ENCODE results near the gene MLXIPL.

Gene MLXIPL

GRCh38 chr7:73638911-73639310 lies 14.6 kb upstream of the MLXIPL start:
- Histone ChIP-seq H3K4me1 (no peaks in the 10 kb centered on the region), H3K9me3 (no peaks in the 10 kb centered on the region), H3K27me3 (peaks cover 36% of the 10 kb centered on the region), H3K4me3 (ENCODE audit: low read depth, low read length) (no peak overlapping the region), H3K36me3 (no peaks in the 10 kb centered on the region)
- DNase-seq, result no peak
- TF ChIP-seq CTCF (IDR thresholded peaks at IDR 0.05; ENCODE audit: low read depth, low read length), result no peak

- no peak for TF ChIP-seq CTCF (IDR thresholded peaks at IDR 0.05; ENCODE audit: low read depth, low read length)
- no peaks in the 10 kb centered on the region for H3K36me3 ChIP-seq
- H3K27me3 ChIP-seq, result peaks cover 22% of the 10 kb centered on the region
- no peak overlapping the region for H3K4me3 ChIP-seq (ENCODE audit: low read depth, low read length)
- no peaks in the 10 kb centered on the region for H3K9me3 ChIP-seq
- DNase-seq, result no peak
- no peaks in the 10 kb centered on the region for H3K4me1 ChIP-seq
Measured at GRCh38 chr7:73635428-73636200, 11.3 kb upstream of the MLXIPL start.

GRCh38 chr7:73633844-73634243 lies 9.5 kb upstream of the MLXIPL start:
- no peak for TF ChIP-seq CTCF (IDR thresholded peaks at IDR 0.05; ENCODE audit: low read depth, low read length)
- Histone ChIP-seq H3K27me3 (peaks cover 18% of the 10 kb centered on the region), H3K36me3 (no peaks in the 10 kb centered on the region), H3K4me1 (no peaks in the 10 kb centered on the region), H3K4me3 (ENCODE audit: low read depth, low read length) (no peak overlapping the region), H3K9me3 (no peaks in the 10 kb centered on the region)
- DNase-seq, result no peak

GRCh38 chr7:73633323-73633722 lies 9.0 kb upstream of the MLXIPL start:
- TF ChIP-seq CTCF (IDR thresholded peaks at IDR 0.05; ENCODE audit: low read depth, low read length), result no peak
- H3K4me1 ChIP-seq, result no peaks in the 10 kb centered on the region
- no peaks in the 10 kb centered on the region for H3K9me3 ChIP-seq
- no peaks in the 10 kb centered on the region for H3K36me3 ChIP-seq
- no peak overlapping the region for H3K4me3 ChIP-seq (ENCODE audit: low read depth, low read length)
- no peak for DNase-seq
- peaks cover 18% of the 10 kb centered on the region for H3K27me3 ChIP-seq

- DNase-seq, result no peak
- Histone ChIP-seq H3K36me3 (no peaks in the 10 kb centered on the region), H3K27me3 (peaks cover 28% of the 10 kb centered on the region), H3K9me3 (no peaks in the 10 kb centered on the region), H3K4me1 (no peaks in the 10 kb centered on the region), H3K4me3 (ENCODE audit: low read depth, low read length) (no peak overlapping the region)
- TF ChIP-seq CTCF (IDR thresholded peaks at IDR 0.05; ENCODE audit: low read depth, low read length), result no peak
Measured at GRCh38 chr7:73631558-73631957, 7.2 kb upstream of the MLXIPL start.

- Histone ChIP-seq H3K36me3 (no peaks in the 10 kb centered on the region), H3K9me3 (no peaks in the 10 kb centered on the region), H3K4me1 (no peaks in the 10 kb centered on the region), H3K4me3 (ENCODE audit: low read depth, low read length) (no peak overlapping the region), H3K27me3 (peaks cover 32% of the 10 kb centered on the region)
- no peak for DNase-seq
- TF ChIP-seq CTCF (IDR thresholded peaks at IDR 0.05; ENCODE audit: low read depth, low read length), result no peak
Measured at GRCh38 chr7:73628504-73628903, 4.2 kb upstream of the MLXIPL start.
